HG03354 (cell line): Measurements from ENCODE around the gene G3BP2.
A peak's percentile ranks its signal among the peaks of the same experiment; 100 is the strongest.
"Not testable (repeated sequence)": the region's sequence is repeated elsewhere in the genome, so short reads cannot be mapped to it uniquely, and the experiment has no call there.

Source experiments
- ATAC-seq: cut with Tn5 transposase; IDR thresholded peaks from one replicate; pipeline ENCODE4 v1.9.1; 2021; ENCODE audit warnings: mild to moderate bottlenecking; ENCODE audit not compliant: unreplicated experiment, poor library complexity, severe bottlenecking

The G3BP2 gene

DNA sequence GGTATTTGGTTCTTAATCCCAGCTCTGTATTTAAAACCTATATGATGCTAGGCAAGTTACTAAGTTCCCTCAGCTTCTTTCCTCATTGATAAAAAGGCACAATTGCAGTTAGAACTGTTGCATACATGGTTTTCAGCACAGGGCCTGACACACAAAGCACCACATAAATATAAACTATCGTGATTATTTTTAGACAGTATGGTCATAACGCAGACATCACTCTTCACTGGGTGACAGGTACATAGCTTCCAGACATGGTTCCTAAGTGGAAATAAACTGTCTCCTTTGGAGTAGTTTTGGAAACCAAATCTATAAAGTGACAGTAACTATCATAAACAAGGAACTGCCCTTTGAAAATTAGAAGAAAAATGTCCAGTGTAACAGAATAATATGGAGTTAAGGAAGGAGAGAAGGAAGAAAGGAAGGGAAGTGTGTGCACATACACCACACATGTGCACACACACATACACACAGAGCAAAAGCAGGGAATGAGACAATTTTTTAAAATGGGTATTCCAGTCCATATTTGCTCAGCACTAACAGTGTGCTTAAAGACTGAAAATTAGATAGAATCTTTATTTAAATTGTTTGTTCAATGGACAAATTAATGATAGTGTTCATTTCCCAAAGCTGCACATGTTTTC, 12.5 kb upstream of the G3BP2 start:
- ATAC-seq, result no peak

DNA sequence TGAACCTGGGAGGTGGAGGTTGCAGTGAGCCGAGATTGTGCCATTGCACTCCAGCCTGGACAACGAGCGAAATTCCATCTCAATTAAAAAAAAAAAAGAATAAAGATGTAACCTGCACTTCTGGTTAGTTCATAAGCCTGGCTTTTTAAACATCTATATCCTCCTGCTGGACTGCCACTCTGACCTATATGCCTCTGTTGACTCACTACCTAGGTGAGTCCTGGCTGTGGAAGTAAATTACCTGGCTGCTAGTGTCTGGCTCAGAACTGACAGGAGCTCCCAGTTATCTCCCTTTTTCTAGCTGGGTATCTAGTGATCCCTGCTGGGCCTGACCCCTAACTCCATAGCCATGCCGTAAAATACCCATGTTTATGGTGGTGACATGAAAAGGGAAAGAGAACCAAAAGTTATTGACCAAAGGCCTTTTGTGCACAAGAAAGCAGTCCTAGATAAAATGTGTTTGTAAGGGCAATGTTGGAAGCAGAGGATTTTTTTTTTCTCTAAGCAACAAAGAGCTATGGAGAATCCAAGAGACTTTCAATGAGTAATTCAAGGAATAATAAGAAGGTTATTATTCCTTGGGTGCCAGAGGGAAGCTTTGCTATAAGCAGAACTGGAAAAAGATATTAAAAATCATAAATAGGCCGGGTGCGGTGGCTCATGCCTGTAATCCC, 10.4 kb upstream of the G3BP2 start:
- ATAC-seq, result no peak

DNA sequence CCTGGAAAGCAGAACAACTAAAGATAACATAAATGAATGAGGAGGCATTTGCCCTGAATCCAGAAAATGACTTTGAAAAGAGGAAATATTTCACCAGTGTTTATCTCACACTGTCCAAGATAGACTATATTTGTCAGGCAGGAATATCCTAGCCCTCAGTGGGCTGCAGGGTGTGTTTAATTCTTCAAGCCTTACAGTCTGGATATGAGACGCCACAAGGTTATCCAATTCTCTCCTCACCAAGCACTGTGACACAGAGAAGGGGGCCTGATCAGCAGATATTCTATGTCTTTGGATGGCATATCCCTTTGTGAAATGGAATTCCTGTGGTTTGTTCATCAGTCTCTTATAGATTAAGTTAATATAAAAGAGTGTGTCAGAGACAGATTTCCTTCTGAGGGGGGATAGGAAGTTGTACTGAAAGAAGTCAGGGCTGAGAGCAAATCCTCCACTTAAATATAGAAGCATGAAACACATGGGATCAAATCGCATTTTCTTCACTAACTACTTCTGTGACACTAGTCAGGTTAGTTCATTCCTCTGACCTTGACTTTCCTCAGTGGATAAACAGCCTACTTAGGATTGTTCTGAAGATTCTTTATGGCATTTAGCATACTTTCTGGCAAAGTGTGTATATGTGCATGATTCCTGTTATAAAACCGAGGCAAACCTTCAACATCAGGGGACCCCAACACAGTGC, 6.8 kb upstream of the G3BP2 start:
- no peak for ATAC-seq

DNA sequence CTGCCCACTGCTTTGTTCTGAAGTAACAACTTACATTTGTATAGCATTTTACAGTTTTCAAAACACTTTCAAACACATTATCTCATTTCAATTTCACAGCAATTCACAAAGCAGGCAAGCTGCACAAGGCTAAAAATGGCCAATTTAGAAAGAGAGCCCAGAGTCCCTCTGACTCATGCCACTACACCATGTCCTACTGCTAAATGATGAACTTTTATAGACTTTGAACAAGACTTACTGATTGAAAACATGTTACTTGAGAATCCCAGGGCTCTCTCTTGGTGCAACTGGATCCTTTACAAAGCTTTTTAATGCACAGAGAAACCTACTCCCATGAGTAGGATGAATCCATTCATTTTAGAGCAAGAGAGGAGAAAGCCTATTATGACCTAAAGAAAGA, 5.8 kb upstream of the G3BP2 start:
- ATAC-seq, result no peak

DNA sequence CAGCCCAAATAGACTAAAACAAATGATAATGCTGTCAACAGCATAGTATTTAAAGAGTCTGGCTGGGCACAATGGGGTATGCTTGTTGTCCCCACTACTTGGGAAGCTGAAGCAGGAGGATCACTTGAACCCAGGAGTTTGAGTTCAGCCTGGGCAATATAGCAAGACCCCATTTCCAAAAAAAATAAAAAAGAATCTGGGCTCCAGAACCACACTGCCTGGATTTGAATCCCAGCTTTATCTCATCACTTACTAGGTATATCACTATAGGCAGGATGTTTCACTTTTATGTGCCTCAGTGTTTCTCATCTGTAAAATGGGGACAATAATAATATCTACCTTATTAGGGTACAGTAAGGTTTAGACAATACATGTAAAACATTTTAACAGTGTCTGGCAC, 5.3 kb upstream of the G3BP2 start:
- no peak for ATAC-seq

DNA sequence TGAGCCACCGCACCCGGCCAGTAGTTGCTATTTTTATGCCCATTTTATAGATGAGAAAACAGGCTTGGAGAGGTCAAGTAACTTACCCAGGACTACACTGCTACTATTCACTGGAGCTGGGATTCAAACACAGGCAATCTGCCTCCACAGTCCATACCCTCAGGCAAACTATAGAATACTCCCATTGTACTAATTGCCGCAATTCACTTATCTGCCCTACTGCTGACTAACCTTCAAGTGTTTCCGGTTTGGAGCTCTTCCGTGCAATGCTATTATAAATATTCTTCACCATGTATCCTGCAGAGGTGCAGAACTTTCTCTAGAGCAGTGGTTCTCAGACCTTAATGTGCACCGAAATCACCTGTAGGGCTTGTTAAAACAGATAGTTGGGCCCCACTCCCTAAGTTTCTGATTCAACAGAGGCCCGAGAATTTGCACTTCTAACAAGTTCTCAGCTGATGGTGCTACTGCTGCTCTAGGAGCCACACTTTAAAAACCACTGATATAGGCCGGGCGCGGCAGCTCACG, 1.9 kb upstream of the G3BP2 start:
- no peak for ATAC-seq

DNA sequence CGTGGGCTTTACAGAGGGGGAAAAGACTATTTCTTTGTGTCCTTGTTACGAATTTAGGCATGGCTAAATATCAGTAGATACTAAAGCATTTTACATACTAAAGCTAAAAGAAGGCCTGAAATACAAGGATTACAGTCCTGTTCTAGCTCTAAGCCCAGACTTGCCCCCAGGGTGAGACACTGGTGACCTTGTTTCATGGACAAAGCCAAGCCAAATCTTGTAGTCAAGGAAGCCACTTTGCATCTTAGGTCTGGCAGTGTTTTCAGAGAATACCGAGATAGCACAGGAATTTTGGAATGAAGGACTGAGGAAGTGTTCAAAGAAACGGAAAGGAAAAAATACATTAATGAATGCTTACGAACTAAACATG, 733 bp upstream of the G3BP2 start:
- ATAC-seq, result no peak

DNA sequence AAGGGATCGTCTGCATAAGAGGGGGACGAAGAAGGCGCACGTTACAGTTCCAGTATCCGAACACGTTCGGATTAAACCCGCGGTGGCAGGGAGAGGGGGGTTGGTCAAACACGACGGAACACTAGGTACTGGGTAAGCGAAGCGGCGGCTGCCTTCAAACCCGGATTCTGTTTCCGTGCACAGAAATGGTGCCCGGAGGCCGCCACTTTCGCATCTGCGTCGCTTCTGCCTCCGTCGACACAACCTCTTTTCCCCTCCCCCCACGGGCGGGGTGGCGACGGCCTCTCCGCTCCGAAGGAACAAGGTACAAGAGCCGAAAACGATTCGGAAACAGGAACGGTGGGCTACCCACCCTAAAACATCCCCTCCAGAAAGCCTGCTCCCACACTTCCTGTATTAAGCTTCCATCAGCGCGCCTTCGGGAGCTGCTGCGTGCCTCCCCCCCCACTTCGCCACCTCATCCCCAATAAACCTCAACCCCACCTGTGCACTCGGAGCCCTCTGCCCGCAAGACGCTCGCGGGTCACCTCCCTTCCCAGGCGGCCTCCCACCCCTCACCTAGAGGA, 667 bp downstream of the G3BP2 start:
- ATAC-seq, result peak; percentile 24

DNA sequence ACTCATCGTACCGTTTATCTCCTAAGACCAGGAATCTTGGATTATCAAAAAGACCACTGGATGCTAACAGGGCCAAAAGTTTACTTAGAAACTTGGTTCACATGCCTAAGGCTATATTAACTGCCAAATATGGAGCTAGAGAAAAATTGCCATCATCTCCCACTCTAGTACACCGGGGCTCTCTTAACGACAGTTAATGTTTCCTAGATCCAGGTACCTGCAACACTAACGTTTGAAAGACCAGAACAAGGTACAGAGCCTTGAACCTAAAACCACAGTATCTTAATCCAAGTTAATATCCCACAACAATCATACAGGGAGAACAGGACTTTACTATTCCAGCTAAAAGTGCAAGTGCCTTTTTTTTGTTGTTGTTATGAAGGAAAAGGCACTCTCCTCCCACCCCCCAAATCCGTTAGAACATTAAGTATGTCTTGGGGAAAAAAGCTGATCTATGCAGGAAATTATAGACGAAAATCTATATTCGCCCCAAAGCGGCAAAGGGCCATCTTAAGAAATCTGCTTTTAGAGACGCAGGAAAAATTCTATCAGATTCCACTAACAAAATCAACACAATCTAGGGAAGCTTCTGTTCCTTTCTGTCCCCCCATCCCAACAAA, 1.3 kb downstream of the G3BP2 start:
- ATAC-seq, result no peak

DNA sequence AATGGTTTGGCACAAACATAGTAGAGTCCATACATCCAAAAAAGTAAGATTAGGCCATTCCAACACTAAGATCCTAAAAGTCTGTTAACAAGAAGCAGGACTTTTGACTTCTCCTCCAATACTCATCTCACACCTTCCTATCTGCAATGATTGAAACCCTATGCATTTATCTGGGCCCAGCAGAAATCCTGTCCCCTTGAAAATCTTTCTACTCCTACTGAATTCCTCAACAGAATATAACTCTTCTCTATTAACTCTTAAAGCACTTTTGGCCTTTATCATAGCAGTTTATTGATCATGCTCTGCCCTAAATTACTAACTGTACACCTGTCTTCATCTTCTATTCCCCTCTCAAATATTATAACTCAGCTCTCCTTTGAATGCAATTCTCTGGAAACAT, 4.6 kb downstream of the G3BP2 start:
- no peak for ATAC-seq

DNA sequence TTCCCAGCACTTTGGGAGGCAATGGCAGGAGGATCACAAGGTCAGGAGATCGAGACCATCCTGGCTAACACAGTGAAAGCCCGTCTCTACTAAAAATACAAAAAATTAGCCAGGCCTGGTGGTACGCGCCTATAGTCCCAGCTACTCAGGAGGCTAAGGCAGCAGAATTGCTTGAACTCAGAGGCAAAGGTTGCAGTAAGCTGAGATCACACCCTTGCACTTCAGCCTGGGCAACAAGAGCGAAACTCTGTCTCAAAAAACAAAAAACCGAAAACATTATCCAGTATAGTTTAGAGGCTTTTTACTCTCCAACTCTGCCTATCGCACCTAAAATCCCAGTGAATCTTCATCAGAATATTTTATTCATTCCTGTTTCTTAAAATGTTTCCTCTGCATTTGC, 5.6 kb downstream of the G3BP2 start:
- ATAC-seq, result not testable (repeated sequence)

DNA sequence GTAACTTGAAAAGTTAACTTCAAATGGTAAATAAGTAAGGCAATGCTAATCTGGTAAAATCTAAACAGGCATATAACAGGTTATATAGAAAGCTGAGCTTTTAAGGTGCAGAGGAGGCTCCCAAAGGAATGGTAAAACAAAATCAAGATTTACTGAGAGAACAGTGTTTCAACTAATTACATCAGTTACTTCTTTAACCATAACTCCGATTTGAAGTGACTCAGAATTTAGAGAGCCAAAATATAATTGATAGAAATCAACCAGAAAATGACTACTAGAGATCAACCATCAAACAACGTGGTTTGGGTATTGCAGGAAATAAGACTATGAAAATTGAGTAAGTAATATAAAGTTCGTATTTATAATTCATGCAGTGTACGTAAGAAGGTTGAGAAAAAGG, 6.9 kb downstream of the G3BP2 start:
- ATAC-seq, result no peak

DNA sequence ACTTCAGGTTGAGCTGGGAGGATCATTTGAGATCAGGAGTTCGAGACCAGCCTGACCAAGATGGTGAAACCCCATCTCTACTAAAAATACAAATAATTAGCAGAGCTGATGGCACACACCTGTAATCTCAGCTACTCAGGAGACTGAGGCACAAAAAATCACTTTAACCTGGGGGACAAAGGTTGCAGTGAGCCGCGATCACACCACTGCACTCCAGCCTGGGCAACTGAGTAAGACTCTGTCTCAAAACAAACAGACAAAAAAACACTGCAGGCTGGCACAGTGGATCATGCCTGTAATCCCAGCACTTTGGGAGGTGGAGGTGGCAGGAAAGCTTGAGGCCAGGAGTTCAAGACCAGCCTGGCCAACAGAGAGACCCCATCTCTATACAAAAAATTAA, 8.6 kb downstream of the G3BP2 start:
- ATAC-seq, result not testable (repeated sequence)

DNA sequence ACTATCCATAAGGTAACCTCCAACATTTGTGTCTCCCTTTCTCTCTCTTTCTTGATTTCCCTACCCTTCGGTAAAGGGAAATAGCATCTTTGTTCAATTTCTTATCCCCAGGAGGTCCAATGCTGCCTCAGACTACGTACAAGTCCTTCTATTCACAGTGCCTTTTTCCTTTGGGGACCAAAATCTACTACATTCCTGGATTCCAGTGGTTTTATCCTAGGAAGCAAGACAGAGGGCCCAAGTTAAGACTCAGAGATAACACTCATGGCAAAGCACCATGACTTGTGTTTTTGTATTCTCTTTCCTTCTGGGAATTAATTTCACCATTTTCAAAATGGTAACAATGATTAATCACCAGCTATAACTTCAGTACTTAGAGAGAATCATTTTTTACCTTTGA, 10.6 kb downstream of the G3BP2 start:
- no peak for ATAC-seq

DNA sequence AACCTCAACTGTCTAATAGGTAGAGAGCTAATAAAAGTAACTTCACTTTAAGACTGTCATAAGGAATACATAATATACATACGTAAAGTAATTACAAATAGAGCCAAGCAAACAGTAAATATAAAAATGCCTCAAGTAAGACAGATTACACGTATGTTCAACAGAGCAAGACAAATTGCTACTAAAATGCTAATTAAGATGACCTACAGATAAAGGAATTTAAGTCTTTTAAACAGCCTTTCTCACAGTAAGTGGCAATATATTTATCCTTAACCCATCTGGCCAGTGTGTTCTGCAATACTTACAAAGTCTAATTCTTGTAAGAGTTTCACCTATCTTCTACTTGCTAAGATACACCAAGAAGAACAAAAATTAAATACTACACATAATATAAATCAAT, 12.7 kb downstream of the G3BP2 start:
- ATAC-seq, result no peak

DNA sequence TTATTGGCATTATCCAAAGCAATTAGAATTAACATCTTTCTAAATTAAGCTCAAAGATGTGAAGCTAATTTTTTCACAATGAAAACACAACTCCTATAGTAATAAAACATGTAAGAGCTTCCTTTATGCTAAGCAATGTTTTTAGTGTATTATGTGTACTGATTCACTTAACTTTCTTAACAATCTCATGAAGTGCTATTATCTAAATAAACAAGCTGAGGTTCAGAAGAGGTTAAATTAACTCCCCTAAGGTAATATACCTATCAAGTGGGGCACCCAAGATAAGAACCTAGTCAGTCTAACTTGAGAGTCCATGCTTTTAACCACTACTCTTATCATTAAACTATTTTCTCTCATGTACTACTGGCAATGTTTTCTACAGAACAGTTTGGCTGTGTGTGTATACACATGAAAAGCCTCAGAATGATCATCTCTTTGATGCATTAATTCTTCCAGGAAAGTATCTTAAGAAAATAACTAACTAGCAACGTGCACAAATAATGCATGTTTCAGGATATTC, 13.6 kb downstream of the G3BP2 start:
- no peak for ATAC-seq

DNA sequence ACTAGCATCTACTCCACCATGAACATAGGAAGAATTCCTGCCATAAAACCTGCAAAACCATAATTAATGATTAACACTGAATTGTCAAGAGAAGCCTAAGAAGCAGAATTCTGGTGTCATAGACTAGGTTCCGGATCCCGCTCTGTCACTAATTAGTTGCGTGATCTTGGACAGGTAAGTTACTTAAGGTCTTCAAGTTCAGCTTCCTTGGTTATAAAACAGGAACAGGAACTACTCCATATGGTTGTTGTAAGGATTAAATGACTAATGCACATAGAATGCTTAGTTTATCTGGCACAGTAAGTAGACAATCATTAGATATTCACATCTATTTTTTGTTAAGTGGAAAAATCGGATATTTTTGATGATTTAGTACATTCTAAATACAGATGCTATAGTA, 14.3 kb downstream of the G3BP2 start:
- ATAC-seq, result no peak

DNA sequence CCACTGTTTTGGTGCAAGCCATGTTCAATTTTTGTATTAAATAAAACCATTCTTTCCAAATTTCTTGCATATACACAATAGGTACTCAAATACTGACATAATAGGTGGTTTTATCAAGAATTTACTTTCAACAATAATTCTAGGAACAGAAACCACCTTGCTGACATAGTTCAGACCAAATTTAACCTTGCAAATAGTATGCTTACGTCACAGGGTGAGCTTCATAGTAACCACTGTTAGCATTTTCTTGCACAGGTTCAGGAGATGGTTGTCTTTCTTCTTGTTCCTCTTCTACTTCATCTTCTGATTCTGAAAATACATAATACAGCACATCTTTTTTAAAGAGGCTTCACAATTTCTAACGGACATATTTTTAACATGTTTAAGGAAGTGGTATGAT, 17.6 kb downstream of the G3BP2 start:
- ATAC-seq, result no peak

DNA sequence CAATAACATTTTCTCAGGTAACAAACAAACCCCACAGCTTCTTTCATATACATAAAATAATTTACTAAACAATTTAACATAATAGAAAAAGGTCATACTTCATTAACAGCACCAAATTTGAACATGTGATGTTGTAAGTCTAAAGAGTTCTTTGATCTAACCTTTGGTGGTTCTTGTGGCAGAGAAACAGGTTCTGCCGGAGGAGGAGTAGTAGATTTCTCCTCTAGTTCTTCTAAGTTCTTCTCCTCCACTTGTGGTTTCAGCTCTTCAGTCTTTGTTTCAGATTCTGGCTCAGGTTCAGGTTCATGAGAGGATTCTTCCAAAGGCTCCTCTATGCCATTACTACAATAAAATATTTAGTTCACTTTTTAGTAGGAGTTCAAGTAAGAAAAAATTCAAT, 18.3 kb downstream of the G3BP2 start:
- no peak for ATAC-seq

DNA sequence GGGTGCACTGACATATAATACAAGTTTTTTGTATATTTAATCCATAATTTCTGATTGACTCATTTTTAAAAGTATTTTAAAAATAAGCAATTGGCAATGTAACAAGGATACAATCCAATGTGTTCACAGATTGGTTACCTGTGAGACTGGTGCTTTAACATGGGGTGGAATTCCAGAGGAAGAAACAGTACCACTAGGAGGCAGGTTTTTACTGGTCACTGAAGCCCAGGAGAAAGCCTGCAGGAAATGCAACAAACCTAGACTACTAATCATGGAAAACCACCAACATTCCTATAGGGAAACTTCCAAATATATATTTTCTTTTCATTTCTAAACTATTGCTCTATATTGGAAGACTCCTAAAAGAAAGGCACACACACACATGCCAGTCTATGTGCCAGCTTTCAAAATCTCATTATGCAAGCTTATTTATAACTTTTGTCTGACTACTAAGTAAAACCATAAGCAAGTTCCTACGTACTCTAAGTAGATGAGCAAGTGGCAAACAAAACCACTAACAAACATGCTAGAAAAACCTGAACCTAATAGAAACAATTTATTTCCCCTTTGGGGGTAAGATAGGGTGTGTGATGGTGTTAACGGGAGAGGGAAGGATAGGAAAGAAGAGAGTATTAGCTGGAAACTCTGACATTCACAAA, 19.2 kb downstream of the G3BP2 start:
- no peak for ATAC-seq
